ENCODE results near the gene PKHD1.

GRCh38 chr6:51648236-51648635 is 439.2 kb downstream of the PKHD1 start:
- TF ChIP-seq, protein P1, sequence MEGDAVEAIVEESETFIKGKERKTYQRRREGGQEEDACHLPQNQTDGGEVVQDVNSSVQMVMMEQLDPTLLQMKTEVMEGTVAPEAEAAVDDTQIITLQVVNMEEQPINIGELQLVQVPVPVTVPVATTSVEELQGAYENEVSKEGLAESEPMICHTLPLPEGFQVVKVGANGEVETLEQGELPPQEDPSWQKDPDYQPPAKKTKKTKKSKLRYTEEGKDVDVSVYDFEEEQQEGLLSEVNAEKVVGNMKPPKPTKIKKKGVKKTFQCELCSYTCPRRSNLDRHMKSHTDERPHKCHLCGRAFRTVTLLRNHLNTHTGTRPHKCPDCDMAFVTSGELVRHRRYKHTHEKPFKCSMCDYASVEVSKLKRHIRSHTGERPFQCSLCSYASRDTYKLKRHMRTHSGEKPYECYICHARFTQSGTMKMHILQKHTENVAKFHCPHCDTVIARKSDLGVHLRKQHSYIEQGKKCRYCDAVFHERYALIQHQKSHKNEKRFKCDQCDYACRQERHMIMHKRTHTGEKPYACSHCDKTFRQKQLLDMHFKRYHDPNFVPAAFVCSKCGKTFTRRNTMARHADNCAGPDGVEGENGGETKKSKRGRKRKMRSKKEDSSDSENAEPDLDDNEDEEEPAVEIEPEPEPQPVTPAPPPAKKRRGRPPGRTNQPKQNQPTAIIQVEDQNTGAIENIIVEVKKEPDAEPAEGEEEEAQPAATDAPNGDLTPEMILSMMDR (IDR thresholded peaks at IDR 0.05), result no peak
- no peak for TF ChIP-seq POLR2A (IDR thresholded peaks at IDR 0.05)

All from adrenal gland (tissue), 5 donors.